VCaP (cell line): ENCODE data around the gene RAE1.

Experiments used
- H3K27ac ChIP-seq: fragments of 450-650 bp; 2 replicates; pipeline ENCODE4 v1.5.1; 2017
- CTCF ChIP-seq: fragments of 450-650 bp; conservative IDR thresholded peaks from 2 replicates; pipeline ENCODE4 v1.5.1; 2017; ENCODE audit warnings: mild to moderate bottlenecking, moderate library complexity

Gene RAE1

GRCh38 chr20:57400821-57401564 is 49.9 kb downstream of the RAE1 start:
- H3K27ac ChIP-seq, result no peak overlapping the region
- no peak for TF ChIP-seq CTCF

GRCh38 chr20:57401565-57401918 is 50.5 kb downstream of the RAE1 start:
- H3K27ac ChIP-seq, result no peak overlapping the region
- no peak for TF ChIP-seq CTCF

GRCh38 chr20:57402206-57403125 is 51.4 kb downstream of the RAE1 start:
- H3K27ac ChIP-seq, result no peak overlapping the region
- no peak for TF ChIP-seq CTCF

- no peak for TF ChIP-seq CTCF
Measured at GRCh38 chr20:57403216-57403615, 52.2 kb downstream of the RAE1 start.

GRCh38 chr20:57404006-57404405 is 53.0 kb downstream of the RAE1 start:
- no peak overlapping the region for H3K27ac ChIP-seq
- TF ChIP-seq CTCF, result no peak

More at GRCh38 chr20:57403216-57403615, 52.2 kb downstream of the RAE1 start:
- no peak overlapping the region for H3K27ac ChIP-seq

GRCh38 chr20:57404419-57405072 is 53.5 kb downstream of the RAE1 start:
- TF ChIP-seq CTCF, result no peak
- H3K27ac ChIP-seq, result no peak overlapping the region
